Muscle of arm (tissue), 12 donors: ENCODE results near the gene CRHR2. TPM values are rescaled to one million over a fixed set of nuclear protein-coding genes. Genes with fewer than 3 reads are reported as not detected.
"Not testable (repeated sequence)": the region's sequence is repeated elsewhere in the genome, so short reads cannot be mapped to it uniquely, and the experiment has no call there.

Experiments used
- DNase-seq: peaks from one replicate; pipeline ENCODE4 v3.0.0-alpha.2; 2013
- polyA plus RNA-seq, 12 donors: library from polyadenylated mRNA; unstranded; fragments of 120-200 nt; gene quantifications; one replicate each; pipeline ENCODE4 v1.2.1, GENCODE V29; 2013; ENCODE audit not compliant: insufficient read length in 12 of 12

Gene CRHR2
- polyA plus RNA-seq, 12 donors = 0.97 to 8.0 (median 3.3) TPM; not detected in 1

DNA sequence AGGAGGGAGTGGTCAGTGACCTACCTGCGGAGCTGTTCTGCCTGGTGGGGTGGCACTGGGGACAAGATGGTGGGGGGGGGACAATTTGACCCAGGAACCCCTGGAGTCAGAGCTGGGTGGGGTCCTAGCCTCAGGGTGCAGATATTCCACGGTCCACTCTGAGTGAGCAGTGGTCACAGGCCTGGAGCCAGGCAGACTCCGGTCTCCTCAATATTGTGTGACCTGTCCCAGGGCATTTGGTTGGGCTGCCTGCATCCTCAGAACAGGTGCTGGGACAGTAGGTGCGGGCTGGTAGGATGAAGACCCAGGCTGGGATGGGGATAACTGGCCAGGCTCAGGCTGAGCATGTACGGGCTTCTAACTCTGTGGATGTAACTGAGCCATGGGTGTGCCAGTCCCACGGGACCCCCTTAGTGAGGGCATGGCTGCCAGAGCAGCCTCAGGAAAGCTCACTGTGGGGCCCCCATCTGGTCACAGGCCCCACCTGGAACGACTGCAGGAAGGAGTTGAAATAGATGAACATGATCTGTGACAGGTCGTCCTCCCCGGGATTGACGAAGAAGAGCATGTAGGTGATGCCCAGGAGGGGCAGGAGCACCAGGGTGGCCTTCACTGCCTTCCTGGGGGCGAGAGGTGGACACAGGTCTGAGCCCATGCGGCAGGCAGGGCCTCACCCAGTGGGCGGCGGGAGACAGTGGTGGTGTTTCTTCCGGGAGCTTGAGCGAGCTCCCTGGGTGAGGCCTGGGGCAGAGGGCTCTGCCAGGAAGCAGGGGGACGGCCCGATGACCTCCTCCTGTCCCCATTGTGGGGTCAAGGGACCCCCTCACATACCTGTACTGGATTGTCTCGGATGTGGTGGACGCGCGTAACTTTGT, 26.9 kb downstream of the CRHR2 start:
- no peak for DNase-seq

DNA sequence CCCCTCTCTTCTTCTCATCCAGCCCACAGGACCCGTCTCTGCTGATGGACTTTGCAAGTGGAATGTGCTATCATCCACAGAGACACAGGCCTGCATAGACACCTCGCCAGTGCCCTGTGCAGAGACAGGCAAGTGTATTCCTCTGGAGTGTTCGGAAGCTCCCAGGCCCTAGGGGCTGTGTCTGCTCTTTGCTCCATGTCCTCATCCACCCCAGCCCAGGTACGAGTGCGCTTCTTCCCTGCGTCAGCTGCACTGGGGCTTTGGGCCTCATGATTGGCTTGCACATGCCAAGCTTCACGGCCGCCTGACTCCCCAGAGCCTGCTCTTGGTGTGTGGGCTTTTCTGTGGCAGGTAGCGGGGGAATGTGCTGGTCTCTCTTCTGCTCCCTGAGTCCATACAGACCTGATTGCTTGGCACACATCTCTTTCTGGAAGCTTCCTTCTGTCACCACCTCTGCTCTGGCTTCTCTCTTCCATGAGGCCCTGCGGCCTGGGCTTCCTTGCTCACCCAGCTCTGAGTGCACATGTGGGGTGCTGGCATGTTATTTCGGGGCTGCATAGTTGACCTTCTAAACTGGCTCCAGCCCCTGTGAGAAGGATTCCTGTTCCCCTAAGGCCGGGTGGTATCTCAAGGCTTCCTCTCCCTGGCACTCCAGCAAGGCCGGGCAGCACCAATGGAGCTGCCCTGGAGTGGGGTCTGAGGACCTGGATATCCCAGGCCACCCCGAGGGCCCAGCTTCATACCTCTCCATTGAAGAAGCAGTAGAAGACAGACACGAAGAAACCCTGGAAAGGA, 27.8 kb downstream of the CRHR2 start:
- DNase-seq = no peak

- DNase-seq = no peak
Observed at GRCh38 chr7:30652698-30653641, 29.3 kb downstream of the CRHR2 start.

- DNase-seq = no peak
Observed at GRCh38 chr7:30652132-30652531, 30.1 kb downstream of the CRHR2 start.

- DNase-seq = no peak
Observed at GRCh38 chr7:30650421-30650808, 31.8 kb downstream of the CRHR2 start.

GRCh38 chr7:30649717-30650420, 32.4 kb downstream of the CRHR2 start:
- no peak for DNase-seq

DNA sequence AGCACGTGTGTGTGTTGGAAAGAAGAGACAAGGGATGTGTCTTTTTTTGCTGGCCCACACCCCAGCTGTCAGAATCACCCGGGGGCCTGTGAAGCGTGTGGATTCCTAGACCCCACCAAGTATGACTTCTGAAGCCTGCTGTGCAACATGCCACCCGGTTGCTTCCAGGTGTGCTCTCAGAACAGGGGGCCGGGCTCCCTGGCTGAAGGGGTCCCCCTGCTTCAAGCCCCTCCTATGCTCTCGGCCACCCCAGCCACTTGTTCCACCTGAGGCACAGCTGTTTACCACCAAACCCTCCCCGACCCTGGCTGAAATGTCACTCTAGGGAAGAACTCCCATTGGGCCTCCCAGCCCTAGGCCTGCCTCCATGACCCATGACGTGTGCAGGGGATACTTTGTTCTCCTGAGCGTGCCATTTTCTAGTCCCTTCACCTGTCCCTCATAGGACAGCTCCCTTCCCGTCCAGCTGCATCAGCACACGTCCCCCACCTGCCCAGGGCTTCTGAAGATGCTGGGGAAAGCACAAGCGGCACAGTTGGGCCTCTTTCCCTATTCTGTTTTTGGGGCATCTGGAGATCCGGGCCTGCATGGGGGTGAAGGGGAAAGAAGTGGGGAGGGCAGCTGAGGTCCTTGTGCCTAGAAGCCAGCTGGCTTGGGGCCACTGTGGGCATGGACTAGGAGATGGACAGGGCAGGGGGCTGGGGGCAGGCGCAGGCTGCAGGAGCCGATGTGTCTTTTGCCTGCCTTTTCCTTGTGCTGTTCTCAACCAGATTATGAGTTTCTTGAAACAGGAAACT, 33.3 kb downstream of the CRHR2 start:
- no peak for DNase-seq

- no peak for DNase-seq
Observed at GRCh38 chr7:30647589-30648364, 34.5 kb downstream of the CRHR2 start.

GRCh38 chr7:30646154-30646553, 36.1 kb downstream of the CRHR2 start:
- DNase-seq = no peak

GRCh38 chr7:30645661-30646060, 36.6 kb downstream of the CRHR2 start:
- DNase-seq = no peak

DNA sequence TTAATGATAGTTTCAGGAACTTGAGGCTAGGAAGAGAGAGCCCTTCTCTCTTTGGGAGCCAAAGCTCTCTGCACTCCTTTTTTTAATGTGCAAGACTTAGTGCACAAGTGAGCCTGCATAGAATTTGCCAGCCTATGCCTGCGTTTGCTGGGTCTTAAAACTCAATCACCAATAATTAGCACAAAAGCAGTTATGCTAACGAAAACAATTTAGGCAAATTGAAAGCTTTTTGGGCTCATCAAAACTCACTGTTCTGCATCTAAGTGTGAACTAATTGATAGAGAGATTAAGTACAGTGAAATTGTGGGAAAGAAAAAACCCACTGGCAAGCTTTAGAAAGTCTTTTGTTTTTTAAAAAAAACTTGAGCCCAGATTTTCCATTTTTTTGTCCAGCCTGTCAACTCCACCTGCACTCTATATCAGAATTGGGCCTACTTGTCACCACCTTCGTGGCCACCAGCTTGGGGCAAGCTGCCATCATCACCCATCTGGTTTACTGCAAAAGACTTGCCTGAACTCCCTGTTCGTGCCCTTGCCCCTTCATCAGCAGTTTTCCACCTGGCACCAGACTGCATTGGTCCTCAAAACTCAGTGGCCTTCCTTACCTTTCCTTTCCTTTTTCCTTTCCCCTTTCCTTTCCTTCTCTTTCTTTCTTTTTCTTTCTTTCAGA, 37.8 kb downstream of the CRHR2 start:
- DNase-seq = no peak

DNA sequence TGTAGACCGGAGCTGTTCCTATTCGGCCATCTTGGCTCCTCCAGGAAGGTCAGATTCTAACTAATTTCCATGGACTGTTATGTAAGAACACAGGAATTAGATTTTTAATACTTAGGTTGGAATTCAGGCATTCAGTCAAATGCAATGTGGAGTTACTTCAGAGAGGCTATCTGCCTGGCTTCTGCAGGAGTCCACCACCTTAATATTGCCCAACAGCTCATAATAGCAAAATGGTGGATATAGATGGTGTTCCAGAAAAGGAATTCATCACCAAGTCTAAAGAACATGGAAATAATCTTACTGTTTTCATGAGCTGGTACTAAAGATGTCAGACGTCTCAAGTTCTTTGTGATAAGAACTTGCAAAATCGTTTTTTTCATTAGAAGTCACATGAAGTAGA, 39.5 kb downstream of the CRHR2 start:
- DNase-seq = no peak

DNA sequence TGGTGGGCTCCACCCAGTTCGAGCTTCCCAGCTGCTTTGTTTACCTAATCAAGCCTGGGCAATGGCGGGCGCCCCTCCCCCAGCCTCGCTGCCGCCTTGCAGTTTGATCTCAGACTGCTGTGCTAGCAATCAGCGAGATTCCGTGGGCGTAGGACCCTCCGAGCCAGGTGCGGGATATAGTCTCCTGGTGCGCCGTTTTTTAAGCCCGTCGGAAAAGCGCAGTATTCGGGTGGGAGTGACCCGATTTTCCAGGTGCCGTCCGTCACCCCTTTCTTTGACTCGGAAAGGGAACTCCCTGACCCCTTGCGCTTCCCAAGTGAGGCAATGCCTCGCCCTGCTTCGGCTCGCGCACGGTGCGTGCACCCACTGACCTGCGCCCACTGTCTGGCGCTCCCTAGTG, 39.9 kb downstream of the CRHR2 start:
- DNase-seq = not testable (repeated sequence)

GRCh38 chr7:30635798-30636197, 46.5 kb downstream of the CRHR2 start:
- DNase-seq = no peak

- no peak for DNase-seq
Observed at GRCh38 chr7:30634634-30635201, 47.5 kb downstream of the CRHR2 start.

DNA sequence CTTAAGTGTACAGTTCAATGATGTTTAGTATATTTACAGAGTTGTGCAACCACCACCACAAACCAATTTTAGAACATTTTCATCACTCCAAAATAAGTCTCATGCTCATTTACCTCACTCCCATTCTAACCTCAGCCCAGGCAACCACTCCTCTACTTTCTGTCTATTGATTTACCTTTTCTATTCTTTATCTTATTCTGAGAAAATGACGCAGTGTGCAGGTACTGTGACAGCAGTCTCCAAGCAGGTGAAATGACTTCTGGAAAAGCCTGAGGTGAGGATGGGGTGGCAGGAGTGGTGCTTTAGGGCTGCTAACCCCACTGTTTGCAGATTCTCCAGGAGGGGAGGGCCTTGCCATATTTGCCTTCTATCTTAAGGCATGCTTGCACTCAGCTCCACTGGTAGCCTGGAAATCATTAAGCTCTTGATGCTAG, 48.0 kb downstream of the CRHR2 start:
- DNase-seq = no peak

- no peak for DNase-seq
Observed at GRCh38 chr7:30633223-30633622, 49.0 kb downstream of the CRHR2 start.

DNA sequence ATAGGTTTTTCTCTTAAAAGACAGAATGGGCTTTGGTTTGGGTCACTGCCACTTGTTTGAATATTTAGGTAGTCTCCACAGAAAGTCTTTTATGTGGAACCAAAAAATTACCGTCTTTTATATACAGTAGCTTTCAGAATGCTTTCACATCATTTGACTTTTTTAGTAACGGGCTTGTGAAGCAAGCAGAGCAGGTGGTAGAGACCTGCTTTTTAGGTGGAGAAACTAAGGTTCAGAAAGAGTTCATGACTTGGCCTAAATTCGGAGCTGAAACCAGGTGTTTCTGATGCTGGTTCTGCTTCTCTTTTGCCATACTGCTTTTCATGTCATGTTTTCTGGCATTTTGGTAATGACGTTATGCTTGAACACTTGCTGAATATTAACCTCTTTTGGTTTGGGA, 51.3 kb downstream of the CRHR2 start:
- no peak for DNase-seq

GRCh38 chr7:30627026-30627425, 55.2 kb downstream of the CRHR2 start:
- no peak for DNase-seq
